CD4-positive, alpha-beta T cell treated with Interleukin-4 for 1 hour (primary cell): ENCODE data around the gene RNPS1.

Experiments
- DNase-seq, 2 donors: peaks; one replicate each; pipeline ENCODE4 v3.0.0-alpha.2; 2020 to 2022

The RNPS1 gene

GRCh38 chr16:2210386-2211365, 57.2 kb downstream of the RNPS1 start, which contains the start of gene BRICD5:
TSS of gene BRICD5 (minus strand) at chr16:2210863. CDS start at chr16:2210833, 30 bp downstream.
- DNase-seq: no peak

GRCh38 chr16:2210009-2210332, 58.0 kb downstream of the RNPS1 start:
- DNase-seq: no peak

DNA sequence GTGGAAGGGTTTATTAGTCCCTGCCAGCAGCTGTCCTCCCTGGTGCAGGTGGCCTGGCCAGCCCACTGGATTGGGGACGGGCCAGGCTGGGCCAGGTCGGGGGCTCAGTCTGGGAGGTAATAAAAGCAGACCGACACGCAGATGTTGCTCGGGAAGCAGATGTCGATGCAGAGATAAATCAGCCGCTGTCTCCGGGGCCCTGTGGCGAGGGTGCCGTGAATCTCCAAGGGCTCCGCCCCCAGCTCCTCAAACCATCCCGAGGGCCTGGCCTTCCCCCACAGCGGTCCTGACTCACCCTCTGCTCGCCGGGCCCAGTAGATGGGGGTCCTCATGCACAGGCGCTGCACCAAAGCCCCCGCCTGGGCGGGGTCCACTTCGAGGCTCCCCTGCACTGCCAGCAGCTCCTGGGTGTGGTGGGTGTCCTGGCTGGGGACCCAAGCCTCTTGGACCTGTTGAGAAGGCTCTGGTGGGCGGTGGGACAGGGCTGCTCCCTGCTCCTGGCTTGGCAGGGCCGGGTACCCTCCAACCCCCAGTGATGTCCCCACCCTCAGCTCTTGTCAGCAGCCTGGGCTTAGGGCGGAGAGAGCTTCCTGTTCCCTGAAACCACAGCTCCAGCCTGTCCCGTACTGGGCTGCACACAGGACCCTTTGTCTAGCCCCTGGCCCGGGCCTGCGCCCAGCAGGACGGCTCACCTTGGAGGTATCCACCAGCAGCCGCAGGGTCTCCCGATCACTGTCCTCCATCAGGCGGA, 58.5 kb downstream of the RNPS1 start:
- DNase-seq: no peak

DNA sequence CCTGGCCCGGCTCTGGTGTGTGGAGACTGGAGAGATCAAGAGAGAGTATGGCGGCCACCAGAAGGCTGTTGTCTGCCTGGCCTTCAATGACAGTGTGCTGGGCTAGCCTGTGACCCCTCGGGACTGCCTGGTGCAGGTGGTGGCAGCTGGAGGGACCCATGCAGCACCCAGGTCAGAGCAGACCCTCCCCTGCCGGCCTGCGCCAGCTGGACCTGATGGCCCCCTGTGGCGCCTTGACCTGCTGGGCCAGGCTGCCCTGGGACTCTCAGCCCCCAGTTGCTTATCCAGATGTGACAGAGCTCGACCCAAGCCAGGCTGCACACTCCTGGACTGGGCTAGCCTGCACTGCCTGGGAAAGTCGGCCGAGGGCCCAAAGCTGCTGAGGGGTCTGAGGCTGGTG, 59.2 kb downstream of the RNPS1 start:
- DNase-seq: no peak

- no peak for DNase-seq
Measured at GRCh38 chr16:2208308-2208707, 59.6 kb downstream of the RNPS1 start.

DNA sequence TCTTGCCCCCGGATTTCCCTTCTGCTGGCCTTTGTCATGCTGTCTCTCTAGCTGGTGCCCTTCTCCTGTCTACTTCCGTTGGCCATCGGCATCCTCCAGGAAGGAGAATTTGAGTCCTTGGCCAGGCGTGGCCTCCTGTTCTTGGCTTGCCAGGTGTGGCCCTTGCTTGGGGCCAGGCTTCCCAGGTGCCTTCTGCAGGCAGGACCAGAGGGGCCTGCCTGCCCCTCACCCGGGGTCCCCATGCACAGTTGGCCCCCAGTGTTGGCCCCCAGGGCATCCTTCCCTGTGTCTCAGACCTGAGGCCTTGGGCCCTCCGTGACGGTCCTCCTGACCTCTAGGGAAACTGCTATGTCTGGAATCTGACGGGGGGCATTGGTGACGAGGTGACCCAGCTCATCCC, 60.1 kb downstream of the RNPS1 start:
- DNase-seq: no peak

DNA sequence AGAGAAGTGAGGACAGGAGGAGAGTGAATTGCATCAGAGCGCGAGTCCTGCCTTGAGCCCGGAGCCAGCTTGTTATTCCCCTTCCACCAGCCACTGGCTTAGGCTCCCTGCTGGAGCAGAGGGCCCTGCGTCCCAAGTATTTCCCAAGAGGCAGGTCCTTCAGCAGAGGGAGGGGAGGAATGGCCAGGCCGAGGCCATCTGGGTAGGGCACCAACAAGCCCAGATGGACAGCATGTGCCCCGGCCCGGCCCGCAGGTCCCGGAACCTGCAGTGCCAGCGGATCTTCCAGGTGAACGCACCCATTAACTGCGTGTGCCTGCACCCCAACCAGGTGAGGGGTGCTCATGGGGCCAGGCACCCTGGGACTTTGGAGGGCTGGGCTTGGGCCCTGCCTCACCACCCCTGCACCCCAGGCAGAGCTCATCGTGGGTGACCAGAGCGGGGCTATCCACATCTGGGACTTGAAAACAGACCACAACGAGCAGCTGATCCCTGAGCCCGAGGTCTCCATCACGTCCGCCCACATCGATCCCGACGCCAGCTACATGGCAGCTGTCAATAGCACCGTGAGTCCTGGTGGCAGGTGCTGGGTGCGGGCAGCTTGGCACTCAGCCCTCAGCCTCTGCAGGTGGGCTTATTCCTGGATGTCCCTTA, 61.0 kb downstream of the RNPS1 start:
- DNase-seq: no peak

- no peak for DNase-seq
Measured at GRCh38 chr16:2206420-2206779, 61.5 kb downstream of the RNPS1 start.

GRCh38 chr16:2205967-2206313, 62.0 kb downstream of the RNPS1 start:
- no peak for DNase-seq

GRCh38 chr16:2205104-2205966, 62.6 kb downstream of the RNPS1 start, which contains the start of gene MLST8:
TSS of gene MLST8 (plus strand) at chr16:2205454. CDS start at chr16:2206086, 632 bp downstream.
- peak; percentile 89 to 93 for DNase-seq

GRCh38 chr16:2204416-2205103, 63.4 kb downstream of the RNPS1 start:
- DNase-seq: no peak
